Spleen (tissue), 11 donors: ENCODE data around the gene ARHGAP27. TPM values are rescaled to one million over a fixed set of nuclear protein-coding genes. Genes with fewer than 3 reads are reported as not detected.

Experiments used
- DNase-seq: peaks from one replicate; pipeline ENCODE4 v3.0.0-alpha.2; 2020
- H3K27ac ChIP-seq, 8 donors: fragments of 200-600 bp; sonication (generic) in 7 of 8; 1 replicate in 4 of 8; 2 replicates in 4 of 8; pipeline versions ENCODE4 v1.5.0 to v1.8.0; 2016 to 2021; ENCODE audit warnings: inconsistent platforms in 4 of 8, mild to moderate bottlenecking in 4 of 8, moderate library complexity in 1 of 8
- H3K27me3 ChIP-seq, 7 donors: fragments of 200-600 bp; sonication (generic) in 6 of 7; replicated peaks in 1 of 7; 1 replicate in 4 of 7; 2 replicates in 3 of 7; pipeline versions ENCODE4 v1.5.0 to v1.8.0; 2016 to 2021; ENCODE audit warnings: inconsistent platforms in 3 of 7, mild to moderate bottlenecking in 1 of 7
- H3K36me3 ChIP-seq, 6 donors: fragments of 200-600 bp; sonication (generic) in 5 of 6; 1 replicate in 4 of 6; 2 replicates in 2 of 6; pipeline versions ENCODE4 v1.5.0 to v1.8.0; 2016 to 2021; ENCODE audit warnings: inconsistent platforms in 2 of 6
- H3K4me1 ChIP-seq, 6 donors: fragments of 200-600 bp; sonication (generic) in 5 of 6; 1 replicate in 3 of 6; 2 replicates in 3 of 6; pipeline versions ENCODE4 v1.5.0 to v1.8.0; 2016 to 2021; ENCODE audit warnings: inconsistent platforms in 3 of 6
- H3K4me3 ChIP-seq, 8 donors: fragments of 200-600 bp; sonication (generic) in 7 of 8; 1 replicate in 4 of 8; 2 replicates in 4 of 8; pipeline versions ENCODE4 v1.5.0 to v1.8.0; 2016 to 2021; ENCODE audit warnings: inconsistent platforms in 4 of 8, mild to moderate bottlenecking in 4 of 8, moderate library complexity in 2 of 8
- H3K9me3 ChIP-seq, 8 donors: fragments of 200-600 bp; sonication (generic) in 7 of 8; 1 replicate in 4 of 8; 2 replicates in 4 of 8; pipeline versions ENCODE4 v1.5.0 to v1.8.0; 2016 to 2021; ENCODE audit warnings: inconsistent platforms in 4 of 8
- CTCF ChIP-seq, 11 experiments: fragments of 200-600 bp in 7 of 11; fragments of 450-650 bp in 4 of 11; sonication (generic) in 4 of 11; IDR thresholded peaks in 8 of 11; conservative IDR thresholded peaks in 3 of 11; 1 replicate in 7 of 11; 2 replicates in 4 of 11; pipeline versions ENCODE4 v1.4.0 to v1.8.0; 2016 to 2021; ENCODE audit warnings: antibody characterized with exemption in 11 of 11, inconsistent platforms in 4 of 11, mild to moderate bottlenecking in 1 of 11
- POLR2A ChIP-seq, 3 donors: fragments of 450-650 bp; IDR thresholded peaks; one replicate each; pipeline ENCODE4 v1.5.1; 2017; ENCODE audit warnings: antibody characterized with exemption in 3 of 3, mild to moderate bottlenecking in 1 of 3
- POLR2AphosphoS5 ChIP-seq, 3 donors: sonication (generic); formaldehyde crosslinking; IDR thresholded peaks; one replicate each; pipeline ENCODE4 v1.5.1; 2017; ENCODE audit warnings: antibody characterized with exemption in 3 of 3
- WGBS, 5 donors: extraction: QIAGEN DNeasy Blood & Tissue Kit in 3 of 5; methylation state at CpG; one replicate each; pipeline versions ENCODE4 v1.1.5 to v1.1.7; 2013 to 2018; 5-methylcytosine and 5-hydroxymethylcytosine counted together
- intact Hi-C: fragments of 100-400 bp; cut with DNase I; formaldehyde crosslinking; loops from one replicate; pipeline ENCODE4 v1.15.0; 2023; ENCODE audit warnings: low total_unique reads
- polyA plus RNA-seq, 3 donors: library from polyadenylated mRNA; stranded (reverse); fragments of 200-250 nt; gene quantifications; one replicate each; pipeline ENCODE4 v1.2.1, GENCODE V29; 2013
- total RNA-seq, 7 donors: library from RNA; depleted of rRNA in 3 of 7; stranded (reverse); fragments of >200 nt in 3 of 7; fragmentation: NEBNext Ultra II Directional in 4 of 7; extraction: Animal tissue kit (Norgen Biotek cat#: 25700) in 4 of 7; gene quantifications; one replicate each; pipeline versions ENCODE4 v1.1.0 to v1.2.1, GENCODE V29; 2016 to 2021
- donor health status: healthy with polysubstance abuse.
- donor health status: DM: no; HTN: no; CAD: no; lungs with moderate emphysema.
- donor health status: DM: no; HTN: no; CAD: no.
- donor health status: Bipolar disorder and iron deficiency.
- donor health status: healthy.
- donor health status: DM: no; HTN: no; CAD: no.
- donor health status: DM: yes; HTN: yes; CAD: no.

ARHGAP27 gene
- total and polyA plus RNA-seq, 10 donors: 43.6 to 151 (median 118) TPM

DNA sequence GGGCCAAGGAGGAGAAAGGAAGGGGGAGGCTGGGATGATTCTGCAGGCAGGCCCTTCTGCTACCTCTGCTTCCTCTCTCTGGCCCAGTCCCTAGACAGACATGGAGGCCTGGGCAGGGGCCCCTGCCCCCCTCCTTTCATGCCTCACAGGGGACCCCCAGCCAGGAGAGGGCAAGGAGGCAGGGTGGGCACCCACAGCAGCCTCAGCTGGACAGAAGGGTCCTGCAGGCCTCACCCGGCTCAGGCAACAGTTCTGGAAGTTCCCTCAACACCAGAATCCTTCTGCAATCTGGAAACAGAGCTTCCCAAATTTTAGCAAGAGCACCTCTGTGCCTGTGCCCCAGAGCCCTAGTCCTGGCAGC, 8.7 kb downstream of the ARHGAP27 start:
- WGBS, 5 donors: 79 to 88% (median 82%) methylated on average over 1 of the region's 1 CpG; no CpG with 5 or more reads in 1 of the 5 donors
- no peak for DNase-seq

DNA sequence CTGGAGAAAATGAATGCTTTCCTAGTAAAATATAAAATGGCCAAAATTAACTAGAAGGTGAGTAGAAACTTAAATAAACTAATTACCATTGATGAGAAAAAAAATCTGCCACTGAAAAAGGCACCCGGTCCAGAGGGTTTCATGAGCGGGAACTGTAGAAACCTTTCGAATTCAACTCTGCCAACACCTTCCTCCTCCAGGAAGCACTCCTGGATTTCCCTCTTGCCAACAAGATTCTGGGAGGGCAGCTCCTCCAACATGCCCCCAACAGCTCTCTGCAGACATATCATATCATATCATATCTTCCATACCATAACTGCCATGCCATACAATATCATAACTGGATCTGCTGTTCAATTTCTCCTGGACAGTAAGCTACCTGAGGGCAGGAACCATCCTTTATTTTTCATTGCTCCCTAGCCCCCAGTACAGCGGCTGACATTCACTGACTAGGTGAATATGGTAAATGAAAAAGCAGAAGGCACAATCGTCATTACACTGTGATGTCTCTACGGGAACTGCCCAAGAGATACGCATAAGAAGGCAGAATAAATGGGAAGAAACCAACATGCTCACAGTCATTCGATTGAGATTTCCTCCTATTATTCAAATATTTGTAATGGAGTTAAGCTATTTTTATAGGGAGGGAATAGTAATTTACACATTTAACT, 9.2 kb downstream of the ARHGAP27 start:
- Histone ChIP-seq H3K27me3 (no peaks in the 10 kb centered on the region), H3K4me1 (peaks cover 8 to 35% (median 22%) of the 10 kb centered on the region in 6 donors), H3K36me3 (peaks cover 0 to 32% (median 0%) of the 10 kb centered on the region in 6 donors), H3K27ac (no peak overlapping the region), H3K4me3 (no peak overlapping the region), H3K9me3 (no peaks in the 10 kb centered on the region)
- no peak for TF ChIP-seq POLR2AphosphoS5 (IDR thresholded peaks at IDR 0.05)
- no peak for TF ChIP-seq CTCF (IDR thresholded peaks at IDR 0.05 in 8 of 11, conservative IDR thresholded peaks at IDR 0.05 in 3 of 11)
- TF ChIP-seq POLR2A (IDR thresholded peaks at IDR 0.05): no peak
- no peak for DNase-seq
- intact Hi-C loops: no loop called here
- WGBS, 5 donors: 65 to 86% (median 77%) methylated on average over 8 of the region's 8 CpGs

More for the DNA sequence above, 8.7 kb downstream of the ARHGAP27 start:
- peaks cover 0 to 29% (median 0%) of the 10 kb centered on the region in 6 donors for H3K36me3 ChIP-seq
- intact Hi-C loops: no loop called here
- H3K27ac ChIP-seq: peak overlapping the region in 1 of 8 donors; percentile 42
- H3K9me3 ChIP-seq: no peaks in the 10 kb centered on the region
- no peak overlapping the region for H3K4me3 ChIP-seq
- peaks cover 9 to 40% (median 27%) of the 10 kb centered on the region in 6 donors for H3K4me1 ChIP-seq
- H3K27me3 ChIP-seq: no peaks in the 10 kb centered on the region
- TF ChIP-seq CTCF (IDR thresholded peaks at IDR 0.05 in 8 of 11, conservative IDR thresholded peaks at IDR 0.05 in 3 of 11) (no peak), POLR2A (IDR thresholded peaks at IDR 0.05) (no peak), POLR2AphosphoS5 (IDR thresholded peaks at IDR 0.05) (no peak)

DNA sequence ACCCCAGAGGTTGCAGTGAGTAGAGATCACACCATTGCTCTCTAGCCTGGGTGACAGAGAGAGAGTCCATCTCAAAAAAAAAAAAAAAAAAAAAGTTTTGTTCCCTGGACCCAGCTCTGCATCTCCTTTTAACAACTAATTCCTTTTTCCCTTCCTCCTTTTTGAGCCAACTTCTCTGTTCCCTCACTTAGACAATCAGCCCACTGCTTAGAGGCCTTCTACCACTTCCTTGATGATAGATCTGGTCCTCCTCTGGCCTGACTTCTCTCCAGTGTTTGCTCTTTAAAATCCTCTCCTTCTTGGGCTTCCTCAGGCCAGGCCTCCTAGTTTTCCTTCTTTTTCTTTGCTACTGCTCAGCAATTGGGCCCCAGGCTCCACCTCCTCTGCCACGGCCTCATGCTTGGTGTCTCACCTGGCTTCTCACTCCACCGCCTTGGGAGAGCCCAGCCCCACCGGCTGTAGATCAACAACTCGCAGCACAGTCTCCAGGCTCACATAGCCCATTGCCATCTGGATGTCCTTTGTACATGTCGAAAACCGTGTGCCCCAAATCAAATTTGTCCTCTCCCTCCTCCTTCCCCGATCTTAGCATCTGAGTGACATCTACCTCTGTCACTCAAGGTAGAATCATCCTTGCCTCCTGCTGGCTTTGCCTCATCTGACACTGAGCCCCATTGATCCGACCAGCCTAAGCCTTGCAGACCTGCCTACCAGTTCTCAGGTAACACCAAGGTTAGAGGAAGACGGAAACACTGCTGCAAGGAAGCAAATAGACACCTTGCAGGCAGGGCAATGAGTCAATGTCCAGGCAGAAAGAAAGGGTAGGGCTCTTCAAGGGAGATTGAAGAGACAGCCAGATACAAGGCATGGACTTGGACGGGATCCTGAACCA, 17.4 kb downstream of the ARHGAP27 start:
- peak overlapping the region in 3 of 8 donors; percentile 50 to 95 (median 94) for H3K27ac ChIP-seq
- DNase-seq: no peak
- intact Hi-C loops: no loop called here

More for the DNA sequence above, 17.4 kb downstream of the ARHGAP27 start:
- Histone ChIP-seq H3K27me3 (no peaks in the 10 kb centered on the region), H3K36me3 (peaks cover 0 to 4% (median 0%) of the 10 kb centered on the region in 6 donors), H3K9me3 (no peaks in the 10 kb centered on the region), H3K4me3 (no peak overlapping the region), H3K4me1 (peaks cover 18 to 54% (median 41%) of the 10 kb centered on the region in 6 donors)
- WGBS, 5 donors: 80 to 87% (median 86%) methylated on average over 10 of the region's 10 CpGs
- TF ChIP-seq CTCF (IDR thresholded peaks at IDR 0.05 in 8 of 11, conservative IDR thresholded peaks at IDR 0.05 in 3 of 11) (no peak), POLR2A (IDR thresholded peaks at IDR 0.05) (no peak), POLR2AphosphoS5 (IDR thresholded peaks at IDR 0.05) (no peak)
